GM19455 (cell line): ENCODE data around the gene ZNF358.

Experiments
- ATAC-seq: cut with Tn5 transposase; IDR thresholded peaks from one replicate; pipeline ENCODE4 v1.9.1; 2021; ENCODE audit not compliant: unreplicated experiment

ZNF358 gene

DNA sequence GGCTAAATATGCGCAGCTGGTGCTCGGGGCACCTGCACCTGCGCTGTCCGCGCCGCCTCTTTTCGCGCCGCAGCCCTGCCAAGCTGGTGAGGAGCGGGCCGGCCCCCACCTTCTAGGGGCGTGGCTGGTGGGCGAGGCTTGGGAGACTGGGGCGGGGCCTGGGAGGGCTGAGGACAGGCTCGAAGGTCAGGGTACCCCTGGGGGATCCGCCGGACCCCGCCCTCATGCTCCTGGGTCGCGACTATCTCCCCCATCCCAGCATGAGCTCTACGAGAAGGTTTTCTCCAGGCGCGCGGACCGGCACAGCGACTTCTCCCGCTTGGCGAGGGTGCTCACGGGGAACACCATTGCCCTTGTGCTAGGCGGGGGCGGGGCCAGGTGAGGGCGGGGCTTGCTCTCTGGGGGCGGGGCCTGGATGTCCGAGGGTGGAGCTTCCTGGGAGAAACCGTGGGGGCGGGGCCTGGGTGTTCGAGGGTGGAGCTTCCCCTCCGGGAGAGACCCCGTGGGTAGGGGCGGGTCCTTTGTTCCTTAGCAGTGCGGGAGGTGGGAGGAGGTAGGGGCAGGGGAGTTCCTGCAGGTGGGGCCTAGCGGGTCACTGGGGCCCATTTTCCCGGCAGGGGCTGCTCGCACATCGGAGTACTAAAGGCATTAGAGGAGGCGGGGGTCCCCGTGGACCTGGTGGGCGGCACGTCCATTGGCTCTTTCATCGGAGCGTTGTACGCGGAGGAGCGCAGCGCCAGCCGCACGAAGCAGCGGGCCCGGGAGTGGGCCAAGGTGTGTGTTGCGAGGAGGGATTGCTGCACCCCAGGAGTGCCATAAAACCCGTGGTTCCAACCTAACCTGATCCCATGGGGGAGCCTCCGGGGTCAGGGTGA, 39.3 kb downstream of the ZNF358 start:
- ATAC-seq = no peak

DNA sequence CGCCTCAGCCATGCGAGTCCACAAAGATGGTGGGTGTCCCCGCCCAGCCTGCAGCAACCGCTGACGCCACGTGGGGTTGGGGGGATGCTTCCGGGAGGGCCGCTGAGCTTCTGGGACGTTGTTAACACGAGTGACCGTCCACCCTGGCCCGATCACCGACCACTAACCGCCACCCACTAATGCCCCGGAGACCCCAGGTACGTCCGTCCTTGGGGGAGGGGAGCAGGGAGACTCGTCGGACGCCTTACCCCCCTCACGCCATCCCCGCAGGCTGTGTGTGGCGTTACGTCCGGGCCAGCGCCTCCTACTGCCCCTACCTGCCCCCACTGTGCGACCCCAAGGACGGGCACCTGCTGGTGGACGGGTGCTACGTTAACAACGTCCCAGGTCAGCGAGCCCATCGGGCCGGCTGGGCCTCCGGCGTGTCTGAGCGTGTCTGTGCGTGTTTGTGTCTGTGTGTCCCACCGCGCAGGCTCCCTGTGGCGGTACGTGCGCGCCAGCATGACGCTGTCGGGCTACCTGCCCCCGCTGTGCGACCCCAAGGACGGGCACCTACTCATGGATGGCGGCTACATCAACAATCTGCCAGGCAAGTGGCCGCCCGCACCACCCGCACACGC, 40.9 kb downstream of the ZNF358 start:
- no peak for ATAC-seq

DNA sequence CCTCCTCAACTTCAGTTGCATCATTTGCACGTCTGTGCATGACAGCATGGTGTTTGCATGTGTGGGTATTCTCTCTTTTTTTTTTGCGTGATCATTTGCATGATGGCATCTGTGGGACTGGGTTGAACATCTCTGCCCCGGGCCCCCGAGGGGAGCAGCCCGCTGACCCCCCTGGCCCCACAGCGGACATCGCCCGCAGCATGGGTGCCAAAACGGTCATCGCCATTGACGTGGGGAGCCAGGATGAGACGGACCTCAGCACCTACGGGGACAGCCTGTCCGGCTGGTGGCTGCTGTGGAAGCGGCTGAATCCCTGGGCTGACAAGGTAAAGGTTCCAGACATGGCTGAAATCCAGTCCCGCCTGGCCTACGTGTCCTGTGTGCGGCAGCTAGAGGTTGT, 42.8 kb downstream of the ZNF358 start:
- no peak for ATAC-seq

GRCh38 chr19:7559102-7559501, 43.2 kb downstream of the ZNF358 start:
- no peak for ATAC-seq

DNA sequence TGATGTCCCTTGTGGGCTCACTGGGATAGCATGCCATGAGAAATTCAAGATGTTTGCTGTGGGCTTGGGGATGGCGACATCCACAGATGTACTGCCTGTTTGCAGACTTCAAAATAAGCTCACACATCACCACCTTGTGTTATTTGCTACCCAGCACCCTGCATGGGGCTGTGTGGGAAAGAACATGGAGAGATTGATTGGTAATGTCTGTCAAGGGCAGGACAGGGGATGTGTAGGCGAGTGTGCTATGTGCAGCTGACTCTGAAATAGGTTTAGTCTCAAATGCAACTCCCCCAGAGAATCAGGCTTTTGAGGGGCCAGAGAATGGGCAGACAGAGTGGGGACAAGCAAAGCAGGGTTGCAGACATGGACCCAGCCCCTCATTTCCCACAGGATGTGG, 44.4 kb downstream of the ZNF358 start:
- ATAC-seq = no peak

DNA sequence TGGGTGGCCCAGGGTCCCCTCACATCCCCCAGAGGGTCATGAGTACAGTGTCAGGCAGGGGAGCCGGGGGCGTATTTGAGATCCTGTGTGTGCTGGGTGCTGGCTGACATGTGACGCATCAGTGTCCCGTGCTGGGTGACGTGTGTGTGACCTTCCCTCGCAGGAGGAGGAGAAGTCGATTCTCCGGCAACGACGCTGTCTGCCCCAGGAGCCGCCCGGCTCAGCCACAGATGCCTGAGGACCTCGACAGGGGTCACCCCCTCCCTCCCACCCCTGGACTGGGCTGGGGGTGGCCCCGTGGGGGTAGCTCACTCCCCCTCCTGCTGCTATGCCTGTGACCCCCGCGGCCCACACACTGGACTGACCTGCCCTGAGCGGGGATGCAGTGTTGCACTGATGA, 45.4 kb downstream of the ZNF358 start:
- ATAC-seq = no peak

GRCh38 chr19:7562646-7563393, 46.9 kb downstream of the ZNF358 start:
- ATAC-seq = no peak

DNA sequence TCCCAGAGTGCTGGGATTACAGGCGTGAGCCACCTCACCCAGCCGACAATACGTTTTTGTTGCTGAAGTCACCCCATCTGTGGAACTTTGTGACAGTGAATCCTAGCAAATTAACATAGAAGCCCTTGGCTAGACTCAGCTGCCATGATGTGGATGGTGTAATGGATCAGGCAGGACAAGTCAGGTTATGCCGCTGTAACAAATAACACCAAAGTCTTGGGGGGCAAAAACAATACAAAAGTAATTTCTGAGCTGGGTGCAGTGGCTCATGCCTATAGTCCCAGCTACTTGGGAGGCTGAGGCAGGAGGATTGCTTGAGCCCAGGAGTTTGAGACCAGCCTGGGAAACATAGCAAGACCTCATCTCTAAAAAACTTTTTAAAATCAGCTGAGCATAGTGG, 49.0 kb downstream of the ZNF358 start:
- no peak for ATAC-seq

DNA sequence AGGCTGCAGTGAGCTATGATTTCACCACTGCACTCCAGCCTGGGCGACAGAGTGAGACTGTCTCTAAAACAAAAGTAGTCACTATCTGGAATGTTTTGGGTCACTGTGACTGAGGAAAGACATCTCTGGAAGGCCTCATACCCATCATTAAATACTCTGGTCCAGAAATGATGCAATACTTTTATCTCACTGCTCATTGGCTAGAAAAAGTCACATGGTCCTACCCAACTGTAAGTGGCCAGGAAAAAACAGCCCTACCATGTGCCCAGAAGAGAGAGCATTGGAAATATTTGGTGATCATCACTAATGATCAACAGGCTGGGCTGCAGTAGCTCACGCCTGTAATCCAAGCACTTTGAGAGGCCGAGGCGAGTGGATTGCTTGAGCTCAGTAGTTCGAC, 49.4 kb downstream of the ZNF358 start:
- no peak for ATAC-seq
